ENCODE measurements around the gene ACCSL.

DNA sequence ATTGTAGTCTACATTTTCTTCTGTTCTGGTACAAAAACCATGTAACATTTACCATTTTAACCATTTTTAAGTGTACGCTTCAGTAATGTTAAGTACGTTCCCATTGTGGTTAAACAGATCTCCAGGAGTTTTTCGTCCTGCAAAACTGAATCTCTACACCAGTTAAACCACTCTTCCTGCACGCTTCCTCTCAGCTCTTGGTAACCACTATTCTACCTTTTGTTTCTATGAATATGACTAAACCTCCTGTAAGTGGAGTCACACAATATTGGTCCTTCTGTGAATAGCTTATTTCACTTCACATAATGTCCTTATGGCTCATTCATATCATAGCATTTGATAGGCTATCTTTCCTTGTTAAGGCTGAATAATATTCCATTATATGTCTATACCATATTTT is 40.6 kb downstream of the ACCSL start:
- TF ChIP-seq POLR2A (IDR thresholded peaks at IDR 0.05; ENCODE audit: low read length) (no peak), GATA1 (IDR thresholded peaks at IDR 0.05; ENCODE audit: low read depth, low read length) (no peak)

Data from erythroblast (primary cell).